NCI-H2196 (cell line): Measurements from ENCODE around the gene B3GALT5.
"Not testable (repeated sequence)": the region's sequence is repeated elsewhere in the genome, so short reads cannot be mapped to it uniquely, and the experiment has no call there.

Experiments
- DNase-seq: peaks from one replicate; lab custom pipeline; 2025; ENCODE audit not compliant: unreplicated experiment; lab: John Stamatoyannopoulos, UW

B3GALT5 gene

GRCh38 chr21:39612233-39613040 is at the start of gene B3GALT5:
Gene B3GALT5 (plus strand): TSS chr21:39612940. CDS start chr21:39660560, 47,620 bp downstream.
- DNase-seq = peak; percentile 27

DNA sequence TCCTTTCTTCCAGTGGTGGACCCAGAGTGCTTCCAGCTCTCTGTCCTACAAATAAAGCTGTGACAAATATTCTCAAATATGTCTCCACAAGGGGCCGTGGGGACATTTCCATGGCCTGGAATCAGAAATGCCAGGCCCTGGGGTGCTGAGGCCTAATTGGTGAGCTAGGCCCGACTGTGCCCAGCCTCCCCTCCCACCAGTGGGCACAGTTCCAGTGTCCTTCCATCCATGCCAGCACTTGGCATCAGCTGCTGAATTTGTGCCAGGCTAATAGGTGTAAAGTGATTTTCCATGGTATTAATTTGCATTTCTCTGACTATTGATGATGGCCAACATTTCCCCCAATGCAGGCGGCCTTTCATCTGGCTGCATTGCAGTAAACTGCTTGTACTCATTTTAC is 48.5 kb upstream of the B3GALT5 start:
- DNase-seq = peak; percentile 65

DNA sequence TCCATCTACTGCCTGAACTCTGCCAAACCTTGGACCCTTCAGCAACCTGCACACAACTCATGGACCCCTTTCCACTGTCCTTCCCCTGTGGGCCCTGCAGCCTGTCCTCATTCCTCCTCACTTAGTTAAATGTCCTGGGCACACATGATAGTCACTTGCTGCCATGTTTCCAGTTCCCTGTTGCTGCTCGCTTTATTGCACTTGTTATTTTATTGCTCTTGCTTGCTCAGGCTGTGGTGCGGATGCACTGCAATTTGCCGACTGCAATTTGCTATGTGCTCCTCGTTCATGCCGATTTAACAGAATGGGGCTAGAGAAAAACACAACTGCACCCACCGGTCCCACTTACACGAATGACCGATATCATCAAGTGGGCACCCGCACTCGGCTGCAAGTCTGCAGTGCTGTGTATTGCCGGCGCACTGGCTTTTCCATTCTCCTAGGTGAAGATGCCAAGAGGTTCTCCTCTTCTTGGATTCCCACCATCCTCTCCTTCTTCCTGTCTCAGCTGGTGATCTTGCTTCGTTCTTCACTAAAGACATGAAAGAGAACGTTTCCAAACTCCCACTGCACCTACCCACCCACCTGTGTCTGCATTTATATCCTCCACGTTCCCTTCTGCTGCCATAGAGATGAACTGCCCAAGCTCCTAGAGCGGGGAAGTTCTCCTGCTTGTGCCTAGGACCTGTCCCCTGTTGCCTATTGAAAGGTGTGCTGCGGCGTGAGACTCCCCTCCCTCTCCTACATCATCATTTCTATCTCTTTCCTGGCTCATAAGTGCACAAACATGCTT is 45.4 kb upstream of the B3GALT5 start:
- DNase-seq = no peak

GRCh38 chr21:39568361-39568760 is 44.4 kb upstream of the B3GALT5 start:
- DNase-seq = no peak

GRCh38 chr21:39575775-39576174 is 37.0 kb upstream of the B3GALT5 start:
- no peak for DNase-seq

GRCh38 chr21:39576518-39577128 is 36.1 kb upstream of the B3GALT5 start:
- no peak for DNase-seq

DNA sequence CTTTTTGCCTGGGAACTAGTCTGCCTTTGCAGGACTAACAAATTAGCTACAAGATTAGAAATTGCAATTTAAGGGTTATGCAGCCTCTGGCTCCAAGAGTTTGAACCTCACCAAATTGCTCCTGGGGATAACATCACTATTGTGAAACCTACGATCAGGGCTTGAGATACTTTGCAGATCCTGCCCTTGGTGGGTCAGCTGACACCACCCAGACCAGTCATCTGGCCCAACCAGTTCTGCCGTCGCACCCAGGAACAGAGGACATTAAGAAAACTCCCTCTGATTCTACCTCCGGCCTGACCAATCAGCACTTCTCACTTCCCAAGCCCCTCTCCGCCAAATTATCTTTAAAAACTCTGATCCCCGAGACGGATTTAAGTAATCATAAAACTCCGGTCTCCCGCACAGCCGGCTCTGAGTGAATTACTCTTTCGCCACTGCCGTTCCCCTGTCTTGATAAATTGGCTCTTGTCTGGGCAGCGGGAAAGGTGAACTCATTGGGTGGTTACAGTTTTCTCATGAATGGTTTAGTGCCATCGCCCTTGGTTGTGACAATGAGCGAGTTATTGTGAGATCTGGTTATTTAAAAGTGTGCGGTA is 32.9 kb upstream of the B3GALT5 start:
- DNase-seq = no peak

- DNase-seq = no peak
Measured at GRCh38 chr21:39580744-39581143, 32.0 kb upstream of the B3GALT5 start.

GRCh38 chr21:39581414-39581813 is 31.3 kb upstream of the B3GALT5 start:
- DNase-seq = no peak

DNA sequence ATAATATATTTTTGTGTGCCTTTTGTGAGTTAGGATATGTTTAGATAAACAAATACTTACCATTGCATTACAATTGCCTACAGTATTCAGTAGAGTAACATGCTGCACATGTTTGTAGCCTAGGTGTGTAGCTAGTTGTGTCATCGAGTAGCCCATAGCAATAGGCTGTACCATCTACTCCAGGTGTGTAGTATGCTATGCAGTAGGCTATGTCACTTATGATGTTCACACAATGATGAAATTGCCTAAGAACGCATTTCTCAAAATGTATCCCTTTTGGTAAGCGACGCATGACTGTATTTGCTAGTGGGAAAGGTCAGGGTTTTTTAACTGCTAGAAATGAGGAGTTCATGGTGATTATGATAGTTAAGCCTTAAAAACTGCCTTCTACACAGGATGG is 30.0 kb upstream of the B3GALT5 start:
- DNase-seq = no peak

DNA sequence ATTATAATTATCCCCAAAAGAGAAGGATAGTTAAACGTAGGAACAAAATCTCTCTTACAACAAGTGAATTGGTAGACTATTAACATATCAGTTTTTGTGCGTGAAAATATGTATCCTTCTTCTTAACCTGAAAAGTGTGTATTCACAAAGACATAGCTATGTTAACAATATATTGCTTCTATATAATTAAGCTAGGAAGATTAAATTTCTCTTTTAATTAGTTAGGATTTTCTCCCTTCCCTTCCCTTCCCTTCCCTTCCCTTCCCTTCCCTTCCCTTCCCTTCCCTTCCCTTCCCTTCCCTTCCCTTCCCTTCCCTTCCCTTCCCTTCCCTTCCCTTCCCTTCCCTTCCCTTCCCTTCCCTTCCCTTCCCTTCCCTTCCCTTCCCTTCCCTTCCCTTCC is 29.2 kb upstream of the B3GALT5 start:
- DNase-seq = not testable (repeated sequence)

- DNase-seq = no peak
Measured at GRCh38 chr21:39587376-39587775, 25.4 kb upstream of the B3GALT5 start.

GRCh38 chr21:39588884-39589283 is 23.9 kb upstream of the B3GALT5 start:
- DNase-seq = no peak

- DNase-seq = no peak
Measured at GRCh38 chr21:39593522-39593921, 19.2 kb upstream of the B3GALT5 start.

DNA sequence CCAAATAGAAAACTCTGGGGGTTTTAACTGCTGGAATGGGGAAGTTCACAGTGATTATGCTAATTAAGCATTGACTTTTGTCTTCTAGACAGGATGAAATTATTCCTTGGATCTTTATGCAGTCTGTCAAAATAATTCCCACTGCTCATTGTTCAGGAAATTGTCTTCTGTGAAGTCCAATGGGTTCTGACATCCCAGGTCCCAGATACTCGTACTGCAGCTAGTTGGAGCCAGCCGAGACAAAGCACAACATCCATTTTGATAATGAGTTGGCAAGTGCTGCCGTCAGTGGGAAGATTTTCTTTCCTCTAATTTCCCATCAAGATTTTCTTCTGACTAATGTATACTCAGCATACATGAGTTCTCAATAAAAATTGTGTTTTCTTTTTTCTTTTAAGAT is 17.3 kb upstream of the B3GALT5 start:
- DNase-seq = no peak

GRCh38 chr21:39597595-39597994 is 15.1 kb upstream of the B3GALT5 start:
- no peak for DNase-seq

GRCh38 chr21:39599191-39599970 is 13.4 kb upstream of the B3GALT5 start:
- DNase-seq = no peak

- no peak for DNase-seq
Measured at GRCh38 chr21:39601187-39601928, 11.4 kb upstream of the B3GALT5 start.

DNA sequence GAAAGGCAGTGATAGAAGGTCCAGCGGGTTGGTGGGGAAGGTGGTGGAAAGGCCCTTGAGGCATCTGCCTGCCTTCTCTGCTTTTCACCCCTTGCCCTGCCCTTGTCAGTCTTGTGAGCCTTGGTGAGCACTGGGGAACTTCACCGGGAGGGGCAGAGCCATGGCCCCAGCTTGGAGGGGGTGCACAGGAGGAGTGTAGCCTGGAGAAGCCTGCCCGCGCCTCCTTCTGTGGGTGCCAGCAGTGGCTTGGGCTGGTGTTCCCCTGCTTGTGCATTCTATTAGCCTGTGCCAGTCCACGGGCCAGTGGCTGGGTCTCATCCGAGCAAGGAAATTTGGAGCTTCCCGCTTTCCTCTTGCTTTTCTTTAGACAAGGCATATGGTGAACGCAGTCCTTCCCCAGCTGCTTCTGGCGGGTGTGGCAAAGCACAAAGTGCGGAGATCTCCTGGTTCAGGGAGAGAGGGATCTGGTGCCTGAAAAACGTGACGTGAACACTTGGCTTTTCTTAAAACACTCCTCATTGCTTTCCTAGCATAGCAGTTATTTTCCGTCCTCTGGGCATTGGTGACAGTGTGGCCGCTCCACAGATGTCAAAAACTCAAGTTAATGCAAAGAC is 10.6 kb upstream of the B3GALT5 start:
- no peak for DNase-seq

DNA sequence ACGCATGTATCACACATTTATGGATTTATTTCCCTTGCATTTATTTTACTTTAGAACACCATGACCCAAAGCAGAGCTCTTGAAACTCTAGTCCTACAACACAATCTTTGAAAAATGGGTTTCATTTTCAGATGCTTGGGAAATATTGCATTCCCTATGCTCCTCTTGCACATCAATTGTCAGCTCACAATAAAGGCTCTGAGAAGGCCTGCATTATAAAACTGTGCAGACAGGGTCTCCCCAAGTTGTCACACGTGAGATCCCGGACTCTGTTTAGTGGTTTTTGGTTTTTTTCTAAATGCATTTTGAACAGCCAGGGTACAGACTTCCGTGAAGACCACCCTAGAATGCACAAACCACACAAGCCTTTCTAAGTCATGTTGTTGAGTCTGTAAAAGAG is 9.9 kb upstream of the B3GALT5 start:
- no peak for DNase-seq
